Measurements from ENCODE around the gene DUSP8. TPM values are rescaled to one million over a fixed set of nuclear protein-coding genes. Genes with fewer than 3 reads are reported as not detected.
A peak's percentile ranks its signal among the peaks of the same experiment; 100 is the strongest.

The DUSP8 gene
- total and polyA plus RNA-seq, 9 of the 15 experiments (the other 6 are each of a cell fraction or from before 2014, with no cell fraction given) = 0.14 to 2.0 (median 0.86) TPM; not detected in 2

DNA sequence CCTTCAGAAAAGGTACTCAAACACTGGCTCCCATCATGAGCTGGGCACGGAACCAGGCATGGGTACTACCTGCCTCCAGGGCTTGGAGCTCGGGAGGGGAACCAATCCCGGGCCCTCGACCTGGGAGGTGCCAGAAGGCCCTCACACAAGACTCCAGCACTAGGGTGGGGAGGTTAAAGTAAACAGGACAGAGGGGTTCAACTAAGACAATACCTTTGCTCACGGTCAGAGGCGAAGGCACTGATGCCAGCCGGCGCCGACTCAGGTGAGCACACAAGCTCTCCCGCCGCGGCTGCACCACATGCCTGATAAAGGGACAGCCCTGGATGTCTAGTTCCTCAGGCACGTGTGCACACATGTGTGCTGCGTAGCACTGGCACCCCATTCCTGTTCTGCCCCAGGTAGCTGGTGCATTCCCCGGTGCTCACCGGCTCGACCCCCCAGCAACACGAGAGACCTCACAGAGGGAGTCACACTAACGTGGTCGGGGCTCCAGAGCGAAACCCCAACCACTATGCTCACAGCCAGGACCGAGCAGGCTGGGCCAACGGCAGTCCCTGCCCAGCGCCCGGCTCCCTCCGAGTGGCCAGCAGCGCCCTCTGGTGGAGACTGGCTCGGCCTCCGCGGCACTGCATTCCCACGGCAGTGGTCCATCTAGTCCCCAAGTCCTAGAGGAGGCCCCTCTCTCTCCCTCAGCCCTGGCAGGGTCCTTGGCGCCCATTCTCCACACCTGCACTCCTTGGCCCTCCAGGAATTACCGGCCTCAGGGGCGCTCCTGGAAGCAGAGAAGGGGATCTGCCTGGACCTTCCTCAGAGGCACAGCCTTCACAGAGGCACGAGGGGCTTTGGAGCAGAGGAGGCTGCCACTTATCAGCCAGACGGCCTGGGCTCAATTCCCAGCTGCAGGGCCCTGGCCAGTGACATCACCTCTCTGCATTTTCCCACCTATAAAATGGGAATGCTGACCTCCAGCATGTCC lies 56.7 kb downstream of the DUSP8 start (continued):
- TF ChIP-seq RBM22 (IDR thresholded peaks at IDR 0.05; ENCODE audit: low read depth, low read length, poor library complexity, severe bottlenecking) (no peak), FOXM1 (IDR thresholded peaks at IDR 0.05; ENCODE audit: low read depth) (no peak), FOXM1 (CRISPR knock-in tag; IDR thresholded peaks at IDR 0.05; ENCODE audit: low read depth) (no peak), ZNF316 (IDR thresholded peaks at IDR 0.05) (no peak), SAP30 (IDR thresholded peaks at IDR 0.05; ENCODE audit: borderline replicate concordance, insufficient read depth, low read depth, low read length, poor library complexity, severe bottlenecking) (no peak), NR2C1 (IDR thresholded peaks at IDR 0.05) (no peak), NR2C1 (tag; IDR thresholded peaks at IDR 0.05) (no peak), ATF7 (IDR thresholded peaks at IDR 0.05) (0 out of 2 replicates have a peak, but pooled peaks have one; percentile 20), ZNF165 (CRISPR knock-in tag; IDR thresholded peaks at IDR 0.05; ENCODE audit: borderline replicate concordance) (no peak), ELF4 (CRISPR knock-in tag; IDR thresholded peaks at IDR 0.05) (no peak), DNMT1 (IDR thresholded peaks at IDR 0.05) (no peak), ZC3H11A (IDR thresholded peaks at IDR 0.05; ENCODE audit: low read depth, low read length) (no peak), RB1 (IDR thresholded peaks at IDR 0.05; ENCODE audit: low read depth) (peak; percentile 59; the same call in 1 of the 2 replicates), EWSR1 (IDR thresholded peaks at IDR 0.05; ENCODE audit: borderline replicate concordance, low read depth, partially characterized antibody) (no peak), FUS (optimal IDR thresholded peaks at IDR 0.05; ENCODE audit: low read depth, low read length) (no peak), ZNF212 (CRISPR knock-in tag; IDR thresholded peaks at IDR 0.05) (no peak), SAFB (IDR thresholded peaks at IDR 0.05; ENCODE audit: borderline replicate concordance, low read depth, low read length) (no peak), ZNF41 (CRISPR knock-in tag; conservative IDR thresholded peaks at IDR 0.05) (no peak), ZNF668 (CRISPR knock-in tag; IDR thresholded peaks at IDR 0.05) (no peak), CEBPB (tag; IDR thresholded peaks at IDR 0.05) (no peak), MYC (IDR thresholded peaks at IDR 0.05; ENCODE audit: low read depth, low read length) (0 out of 2 replicates have a peak, but pooled peaks have one; percentile 20), MYC (CRISPR knock-in tag; IDR thresholded peaks at IDR 0.05; ENCODE audit: borderline replicate concordance, low read depth) (no peak)
- TF ChIP-seq, protein P1, sequence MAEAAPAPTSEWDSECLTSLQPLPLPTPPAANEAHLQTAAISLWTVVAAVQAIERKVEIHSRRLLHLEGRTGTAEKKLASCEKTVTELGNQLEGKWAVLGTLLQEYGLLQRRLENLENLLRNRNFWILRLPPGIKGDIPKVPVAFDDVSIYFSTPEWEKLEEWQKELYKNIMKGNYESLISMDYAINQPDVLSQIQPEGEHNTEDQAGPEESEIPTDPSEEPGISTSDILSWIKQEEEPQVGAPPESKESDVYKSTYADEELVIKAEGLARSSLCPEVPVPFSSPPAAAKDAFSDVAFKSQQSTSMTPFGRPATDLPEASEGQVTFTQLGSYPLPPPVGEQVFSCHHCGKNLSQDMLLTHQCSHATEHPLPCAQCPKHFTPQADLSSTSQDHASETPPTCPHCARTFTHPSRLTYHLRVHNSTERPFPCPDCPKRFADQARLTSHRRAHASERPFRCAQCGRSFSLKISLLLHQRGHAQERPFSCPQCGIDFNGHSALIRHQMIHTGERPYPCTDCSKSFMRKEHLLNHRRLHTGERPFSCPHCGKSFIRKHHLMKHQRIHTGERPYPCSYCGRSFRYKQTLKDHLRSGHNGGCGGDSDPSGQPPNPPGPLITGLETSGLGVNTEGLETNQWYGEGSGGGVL (CRISPR knock-in tag; IDR thresholded peaks at IDR 0.05) = no peak
- TF ChIP-seq, protein P2, sequence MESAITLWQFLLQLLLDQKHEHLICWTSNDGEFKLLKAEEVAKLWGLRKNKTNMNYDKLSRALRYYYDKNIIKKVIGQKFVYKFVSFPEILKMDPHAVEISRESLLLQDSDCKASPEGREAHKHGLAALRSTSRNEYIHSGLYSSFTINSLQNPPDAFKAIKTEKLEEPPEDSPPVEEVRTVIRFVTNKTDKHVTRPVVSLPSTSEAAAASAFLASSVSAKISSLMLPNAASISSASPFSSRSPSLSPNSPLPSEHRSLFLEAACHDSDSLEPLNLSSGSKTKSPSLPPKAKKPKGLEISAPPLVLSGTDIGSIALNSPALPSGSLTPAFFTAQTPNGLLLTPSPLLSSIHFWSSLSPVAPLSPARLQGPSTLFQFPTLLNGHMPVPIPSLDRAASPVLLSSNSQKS (CRISPR knock-in tag; IDR thresholded peaks at IDR 0.05) = no peak
- TF ChIP-seq, protein P3, sequence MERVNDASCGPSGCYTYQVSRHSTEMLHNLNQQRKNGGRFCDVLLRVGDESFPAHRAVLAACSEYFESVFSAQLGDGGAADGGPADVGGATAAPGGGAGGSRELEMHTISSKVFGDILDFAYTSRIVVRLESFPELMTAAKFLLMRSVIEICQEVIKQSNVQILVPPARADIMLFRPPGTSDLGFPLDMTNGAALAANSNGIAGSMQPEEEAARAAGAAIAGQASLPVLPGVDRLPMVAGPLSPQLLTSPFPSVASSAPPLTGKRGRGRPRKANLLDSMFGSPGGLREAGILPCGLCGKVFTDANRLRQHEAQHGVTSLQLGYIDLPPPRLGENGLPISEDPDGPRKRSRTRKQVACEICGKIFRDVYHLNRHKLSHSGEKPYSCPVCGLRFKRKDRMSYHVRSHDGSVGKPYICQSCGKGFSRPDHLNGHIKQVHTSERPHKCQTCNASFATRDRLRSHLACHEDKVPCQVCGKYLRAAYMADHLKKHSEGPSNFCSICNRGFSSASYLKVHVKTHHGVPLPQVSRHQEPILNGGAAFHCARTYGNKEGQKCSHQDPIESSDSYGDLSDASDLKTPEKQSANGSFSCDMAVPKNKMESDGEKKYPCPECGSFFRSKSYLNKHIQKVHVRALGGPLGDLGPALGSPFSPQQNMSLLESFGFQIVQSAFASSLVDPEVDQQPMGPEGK (CRISPR knock-in tag; IDR thresholded peaks at IDR 0.05; ENCODE audit: borderline replicate concordance) = no peak
